ENCODE results near the gene PLCB1. TPM values are rescaled to one million over a fixed set of nuclear protein-coding genes. Genes with fewer than 3 reads are reported as not detected.

Gene PLCB1
- total and polyA plus RNA-seq, 10 of the 15 experiments (the other 5 are each of a cell fraction or from before 2014, with no cell fraction given), result 0.05 to 5.3 (median 0.17) TPM; not detected in 1

DNA sequence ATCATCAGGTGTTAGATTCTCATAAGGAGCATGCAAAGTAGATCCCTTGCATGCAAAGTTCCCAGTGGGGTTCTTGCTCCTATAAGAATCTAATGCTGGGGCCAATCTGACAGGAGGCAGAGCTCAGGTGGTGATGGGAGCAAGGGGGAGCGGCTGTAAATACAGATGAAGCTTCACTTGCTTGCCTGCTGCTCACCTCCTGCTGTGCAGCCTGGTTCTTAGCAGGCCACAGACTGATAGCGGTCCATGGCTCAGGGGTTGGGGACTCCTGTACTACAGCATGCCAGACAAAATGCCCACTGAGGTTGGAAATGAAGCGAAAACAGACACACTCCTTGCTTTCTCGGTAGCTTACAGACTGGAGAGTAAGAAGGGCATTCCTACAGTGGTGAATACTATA is 386.8 kb downstream of the PLCB1 start:
- ChIA-PET CTCF (no interaction called here), POLR2A (no interaction called here), RAD21 (ENCODE audit: unreplicated experiment) (no interaction called here), SMC1A (ENCODE audit: uncharacterized antibody, unreplicated experiment) (no interaction called here)
- H2AFZ ChIP-seq (ENCODE audit: control insufficient read depth, low read depth, low read length), result no peak overlapping the region
- no peak for DNase-seq (ENCODE audit: low read depth, low spot score)
- no peaks in the 10 kb centered on the region for H3K79me2 ChIP-seq (ENCODE audit: control insufficient read depth, insufficient read depth, low read length)
- intact Hi-C loops (cut with micrococcal nuclease; ENCODE audit: unreplicated experiment), result no loop called here
- H3K4me2 ChIP-seq (ENCODE audit: control insufficient read depth, insufficient read depth), result no peak overlapping the region
- H3K27me3 ChIP-seq (replicated peaks in 1 of 2; ENCODE audit: control insufficient read depth in 2 of 2, insufficient read depth in 2 of 2, low read length in 1 of 2), result no peaks in the 10 kb centered on the region
- no peak overlapping the region for H3K9ac ChIP-seq (ENCODE audit: control insufficient read depth, insufficient read depth, low read length)
- H4K20me1 ChIP-seq (ENCODE audit: control insufficient read depth, insufficient read depth), result no peaks in the 10 kb centered on the region
- ATAC-seq, result no peak
- no TSS peak for BruUV-seq (replicated peaks)
- in situ Hi-C loops (cut with MboI), result no loop called here
- no peaks in the 10 kb centered on the region for H3K9me3 ChIP-seq (replicated peaks; ENCODE audit: control insufficient read depth, insufficient read depth, low read length)
- no peaks in the 10 kb centered on the region for H3K4me1 ChIP-seq (ENCODE audit: control insufficient read depth, insufficient read depth, low read length)
- FAIRE-seq, result no peak
- no peak overlapping the region for H3K27ac ChIP-seq (ENCODE audit: control insufficient read depth, insufficient read depth)
- TF ChIP-seq NR2C2 (IDR thresholded peaks at IDR 0.05; ENCODE audit: borderline replicate concordance, control insufficient read depth, insufficient read length, low read depth) (no peak), HDGF (IDR thresholded peaks at IDR 0.05) (no peak), EZH2 (IDR thresholded peaks at IDR 0.05; ENCODE audit: borderline replicate concordance, control insufficient read depth, low read depth, low read length) (no peak), SREBF1 (IDR thresholded peaks at IDR 0.05; ENCODE audit: low read length) (no peak), YY1 (IDR thresholded peaks at IDR 0.05; ENCODE audit: low read depth, low read length) (no peak), POLR2AphosphoS2 (IDR thresholded peaks at IDR 0.05; ENCODE audit: low read depth, low read length) (no peak), NFIC (IDR thresholded peaks at IDR 0.05; ENCODE audit: low read depth, low read length) (no peak), NR2C1 (IDR thresholded peaks at IDR 0.05) (no peak), RCOR1 (conservative IDR thresholded peaks at IDR 0.05; ENCODE audit: low read depth, low read length) (no peak), BACH1 (IDR thresholded peaks at IDR 0.05; ENCODE audit: borderline replicate concordance) (no peak)
- TF ChIP-seq, protein P1, sequence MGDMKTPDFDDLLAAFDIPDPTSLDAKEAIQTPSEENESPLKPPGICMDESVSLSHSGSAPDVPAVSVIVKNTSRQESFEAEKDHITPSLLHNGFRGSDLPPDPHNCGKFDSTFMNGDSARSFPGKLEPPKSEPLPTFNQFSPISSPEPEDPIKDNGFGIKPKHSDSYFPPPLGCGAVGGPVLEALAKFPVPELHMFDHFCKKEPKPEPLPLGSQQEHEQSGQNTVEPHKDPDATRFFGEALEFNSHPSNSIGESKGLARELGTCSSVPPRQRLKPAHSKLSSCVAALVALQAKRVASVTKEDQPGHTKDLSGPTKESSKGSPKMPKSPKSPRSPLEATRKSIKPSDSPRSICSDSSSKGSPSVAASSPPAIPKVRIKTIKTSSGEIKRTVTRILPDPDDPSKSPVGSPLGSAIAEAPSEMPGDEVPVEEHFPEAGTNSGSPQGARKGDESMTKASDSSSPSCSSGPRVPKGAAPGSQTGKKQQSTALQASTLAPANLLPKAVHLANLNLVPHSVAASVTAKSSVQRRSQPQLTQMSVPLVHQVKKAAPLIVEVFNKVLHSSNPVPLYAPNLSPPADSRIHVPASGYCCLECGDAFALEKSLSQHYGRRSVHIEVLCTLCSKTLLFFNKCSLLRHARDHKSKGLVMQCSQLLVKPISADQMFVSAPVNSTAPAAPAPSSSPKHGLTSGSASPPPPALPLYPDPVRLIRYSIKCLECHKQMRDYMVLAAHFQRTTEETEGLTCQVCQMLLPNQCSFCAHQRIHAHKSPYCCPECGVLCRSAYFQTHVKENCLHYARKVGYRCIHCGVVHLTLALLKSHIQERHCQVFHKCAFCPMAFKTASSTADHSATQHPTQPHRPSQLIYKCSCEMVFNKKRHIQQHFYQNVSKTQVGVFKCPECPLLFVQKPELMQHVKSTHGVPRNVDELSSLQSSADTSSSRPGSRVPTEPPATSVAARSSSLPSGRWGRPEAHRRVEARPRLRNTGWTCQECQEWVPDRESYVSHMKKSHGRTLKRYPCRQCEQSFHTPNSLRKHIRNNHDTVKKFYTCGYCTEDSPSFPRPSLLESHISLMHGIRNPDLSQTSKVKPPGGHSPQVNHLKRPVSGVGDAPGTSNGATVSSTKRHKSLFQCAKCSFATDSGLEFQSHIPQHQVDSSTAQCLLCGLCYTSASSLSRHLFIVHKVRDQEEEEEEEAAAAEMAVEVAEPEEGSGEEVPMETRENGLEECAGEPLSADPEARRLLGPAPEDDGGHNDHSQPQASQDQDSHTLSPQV (IDR thresholded peaks at IDR 0.05), result no peak
- TF ChIP-seq, protein P2, sequence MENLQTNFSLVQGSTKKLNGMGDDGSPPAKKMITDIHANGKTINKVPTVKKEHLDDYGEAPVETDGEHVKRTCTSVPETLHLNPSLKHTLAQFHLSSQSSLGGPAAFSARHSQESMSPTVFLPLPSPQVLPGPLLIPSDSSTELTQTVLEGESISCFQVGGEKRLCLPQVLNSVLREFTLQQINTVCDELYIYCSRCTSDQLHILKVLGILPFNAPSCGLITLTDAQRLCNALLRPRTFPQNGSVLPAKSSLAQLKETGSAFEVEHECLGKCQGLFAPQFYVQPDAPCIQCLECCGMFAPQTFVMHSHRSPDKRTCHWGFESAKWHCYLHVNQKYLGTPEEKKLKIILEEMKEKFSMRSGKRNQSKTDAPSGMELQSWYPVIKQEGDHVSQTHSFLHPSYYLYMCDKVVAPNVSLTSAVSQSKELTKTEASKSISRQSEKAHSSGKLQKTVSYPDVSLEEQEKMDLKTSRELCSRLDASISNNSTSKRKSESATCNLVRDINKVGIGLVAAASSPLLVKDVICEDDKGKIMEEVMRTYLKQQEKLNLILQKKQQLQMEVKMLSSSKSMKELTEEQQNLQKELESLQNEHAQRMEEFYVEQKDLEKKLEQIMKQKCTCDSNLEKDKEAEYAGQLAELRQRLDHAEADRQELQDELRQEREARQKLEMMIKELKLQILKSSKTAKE (IDR thresholded peaks at IDR 0.05; ENCODE audit: low read depth, poor library complexity, severe bottlenecking), result no peak
- 28% methylated on average over 4 of the region's 4 CpGs for WGBS (ENCODE audit: insufficient coverage, insufficient replicate concordance, low lambda C conversion rate, missing lambda C conversion rate)
- H3K4me3 ChIP-seq, result no peak overlapping the region
- no peaks in the 10 kb centered on the region for H3K36me3 ChIP-seq (ENCODE audit: control insufficient read depth in 2 of 2, insufficient read depth in 2 of 2, low read length in 1 of 2)
